ENCODE measurements around the gene LMF1.
A peak's percentile ranks its signal among the peaks of the same experiment; 100 is the strongest.

LMF1 gene

DNA sequence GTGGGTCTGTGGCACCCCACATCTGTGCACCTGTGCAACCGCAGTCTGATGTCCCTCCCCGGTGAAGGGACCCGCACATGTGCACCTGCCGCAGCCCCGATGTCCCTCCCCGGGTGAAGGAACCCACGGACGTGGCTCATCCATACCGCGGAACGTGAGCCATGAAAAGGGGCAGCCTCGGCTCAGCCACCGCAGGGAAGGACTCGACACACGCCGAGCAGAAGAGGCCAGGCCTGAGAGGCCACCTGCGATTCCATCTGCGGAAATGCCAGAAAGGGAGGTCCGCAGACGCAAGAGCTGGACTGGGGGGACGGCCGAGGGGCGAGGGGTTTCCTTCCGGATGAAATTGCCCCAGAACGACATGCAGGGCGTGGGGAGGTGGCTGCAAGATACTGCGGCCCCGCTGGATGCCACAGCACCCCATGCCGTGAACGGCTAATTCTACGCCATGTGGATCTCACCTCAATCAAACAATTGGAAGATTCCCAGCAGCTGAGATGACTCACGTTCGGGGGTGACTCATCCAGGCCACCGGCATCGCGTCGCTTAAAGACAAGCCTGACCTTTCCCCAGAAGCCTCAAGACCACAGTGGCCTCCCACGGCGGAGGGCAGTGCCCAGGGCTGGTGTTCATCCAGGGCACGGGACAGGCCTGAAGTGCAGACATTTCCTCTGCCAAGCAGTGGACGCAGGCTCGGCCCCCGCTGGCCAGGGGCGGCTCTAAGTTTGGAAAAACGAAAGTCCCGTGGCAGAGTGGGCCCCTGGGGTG, 31.8 kb upstream of the LMF1 start:
- peak; percentile 55 for DNase-seq

DNA sequence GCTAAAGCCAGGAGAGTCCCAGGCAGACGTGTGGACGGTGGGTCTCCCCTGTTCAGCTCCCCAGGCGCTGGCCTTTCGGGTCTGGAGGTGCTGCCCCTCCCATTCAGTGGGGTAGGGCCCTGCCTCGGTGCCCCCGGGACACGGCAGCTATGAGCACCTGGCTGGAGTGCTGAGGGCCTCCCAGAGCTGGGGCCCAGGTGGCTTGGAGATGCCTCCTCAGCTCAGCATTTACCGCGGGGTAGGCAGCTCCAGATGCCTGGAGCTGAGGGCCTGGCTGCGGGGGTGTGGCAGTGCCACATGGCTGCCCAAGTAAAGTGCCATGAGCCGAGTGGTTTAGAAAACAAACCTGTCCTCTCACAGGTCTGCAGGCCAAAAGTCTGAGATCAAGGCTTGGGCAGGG, 30.3 kb upstream of the LMF1 start:
- no peak for DNase-seq

DNA sequence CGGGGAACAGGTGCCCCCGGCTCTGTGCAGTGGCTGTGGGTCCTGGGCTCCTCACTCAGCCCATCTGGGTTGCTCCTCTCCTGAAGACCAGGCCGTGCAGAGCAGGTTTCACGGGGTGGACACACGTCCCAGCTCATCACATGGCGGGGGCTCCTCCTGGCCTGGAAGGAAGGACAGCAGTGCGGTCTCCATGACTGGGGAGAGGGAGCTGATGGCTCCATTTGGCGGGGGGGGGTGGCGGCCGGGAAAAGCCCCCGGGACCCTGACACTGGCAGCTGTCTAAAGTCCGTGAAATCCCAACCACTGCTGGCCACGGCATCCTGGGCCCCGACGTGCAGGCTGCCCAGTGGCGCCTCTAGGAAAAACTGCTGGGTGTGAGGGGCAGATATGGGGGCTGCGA, 29.8 kb upstream of the LMF1 start:
- DNase-seq: no peak

- no peak for DNase-seq
These were observed 28.9 kb upstream of the LMF1 start for GRCh38 chr16:999677-1000076.

- no peak for DNase-seq
These were observed 27.8 kb upstream of the LMF1 start for GRCh38 chr16:998615-999014.

DNA sequence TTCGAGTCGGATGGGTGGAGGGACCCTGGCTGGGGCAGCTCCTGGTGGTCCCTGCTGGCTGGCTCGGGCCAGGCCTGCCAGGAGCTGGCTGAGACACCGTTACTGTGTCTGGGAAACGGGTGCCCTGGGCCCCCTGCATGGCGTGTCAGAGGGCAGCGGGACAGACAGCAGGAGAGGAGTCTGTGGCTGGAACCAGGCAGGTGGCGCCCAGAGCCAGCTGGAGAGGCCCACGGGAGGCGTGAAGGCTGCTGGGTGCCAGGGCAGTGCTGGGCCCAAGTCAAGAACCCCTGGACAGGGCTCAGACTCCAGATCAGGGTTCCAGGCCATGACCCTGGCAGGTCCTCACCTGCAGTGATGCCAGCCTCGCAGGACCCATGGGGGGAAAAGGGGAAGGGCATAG, 27.4 kb upstream of the LMF1 start:
- no peak for DNase-seq

- peak; percentile 56 for DNase-seq
These were observed 26.8 kb upstream of the LMF1 start for GRCh38 chr16:997440-998051.

- no peak for DNase-seq
These were observed 25.9 kb upstream of the LMF1 start for GRCh38 chr16:996681-997080.

GRCh38 chr16:995783-996182, 25.0 kb upstream of the LMF1 start:
- no peak for DNase-seq

- no peak for DNase-seq
These were observed 24.3 kb upstream of the LMF1 start for GRCh38 chr16:995087-995486.

GRCh38 chr16:993731-994130, 22.9 kb upstream of the LMF1 start:
- DNase-seq: no peak

GRCh38 chr16:991773-992172, 21.0 kb upstream of the LMF1 start:
- no peak for DNase-seq

DNA sequence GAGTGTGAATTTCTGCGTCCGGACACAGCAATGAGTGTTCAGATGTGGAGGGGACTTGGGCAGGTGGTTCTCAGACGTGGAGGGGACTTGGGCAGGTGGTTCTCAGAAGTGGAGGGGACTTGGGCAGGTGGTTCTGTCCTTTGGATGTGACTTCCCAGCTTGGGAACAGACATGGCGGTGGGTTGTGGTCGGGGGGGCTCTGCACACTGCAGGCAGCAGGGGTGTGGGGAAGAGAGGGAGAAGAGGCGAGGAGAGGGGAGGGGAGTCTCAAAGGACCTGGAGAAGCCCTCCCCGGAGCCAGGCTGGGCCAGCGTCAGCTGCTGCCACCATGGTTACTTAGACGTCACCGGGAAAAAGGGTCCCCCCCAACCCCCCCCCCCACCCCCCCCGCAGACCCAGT, 20.6 kb upstream of the LMF1 start:
- DNase-seq: no peak

GRCh38 chr16:990516-991291, 19.9 kb upstream of the LMF1 start:
- DNase-seq: no peak

- no peak for DNase-seq
These were observed 18.6 kb upstream of the LMF1 start for GRCh38 chr16:989354-989814.

DNA sequence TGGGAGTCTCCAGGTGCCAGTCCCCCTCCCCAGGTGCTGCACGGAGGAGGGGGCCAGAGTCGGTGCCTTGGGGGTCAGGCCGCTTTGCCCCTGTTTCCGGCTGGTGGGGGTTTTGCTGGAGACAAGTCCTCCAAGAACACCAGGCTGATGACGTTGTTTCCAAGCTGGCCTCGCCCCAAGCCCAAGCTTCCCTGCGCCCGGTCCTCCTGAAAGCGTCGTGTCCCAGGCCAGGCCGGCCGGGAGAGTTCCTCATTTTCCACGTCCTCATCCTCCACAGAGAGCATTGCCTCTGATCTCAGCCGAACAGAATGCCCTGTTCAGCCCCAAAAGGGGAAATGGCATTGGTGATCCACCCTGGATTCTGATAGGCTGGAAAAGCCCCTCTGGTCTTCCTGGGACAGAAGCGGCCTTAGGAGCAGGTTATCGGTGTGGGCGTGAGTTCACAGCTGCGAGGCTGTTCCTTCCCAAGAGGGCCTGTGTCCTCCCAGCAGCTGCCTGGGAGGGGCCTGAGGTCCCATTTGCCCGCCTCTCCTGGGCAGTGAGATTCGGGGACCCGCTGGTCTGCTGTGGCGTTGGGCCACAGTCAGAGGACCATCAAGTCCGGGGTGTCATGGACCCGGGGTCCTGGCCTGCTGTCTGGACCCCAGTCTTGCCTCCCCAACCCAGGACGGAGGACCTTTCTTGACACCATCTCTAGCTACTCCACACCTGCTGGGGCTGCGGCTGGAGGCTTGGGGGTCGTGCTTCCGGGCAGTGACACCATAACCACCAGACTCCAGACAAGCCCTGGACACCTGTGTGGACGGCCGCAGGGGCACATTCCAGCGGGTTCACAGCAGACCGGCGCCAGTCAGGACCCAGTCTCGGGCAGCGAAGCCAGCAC, 17.9 kb upstream of the LMF1 start:
- no peak for DNase-seq

DNA sequence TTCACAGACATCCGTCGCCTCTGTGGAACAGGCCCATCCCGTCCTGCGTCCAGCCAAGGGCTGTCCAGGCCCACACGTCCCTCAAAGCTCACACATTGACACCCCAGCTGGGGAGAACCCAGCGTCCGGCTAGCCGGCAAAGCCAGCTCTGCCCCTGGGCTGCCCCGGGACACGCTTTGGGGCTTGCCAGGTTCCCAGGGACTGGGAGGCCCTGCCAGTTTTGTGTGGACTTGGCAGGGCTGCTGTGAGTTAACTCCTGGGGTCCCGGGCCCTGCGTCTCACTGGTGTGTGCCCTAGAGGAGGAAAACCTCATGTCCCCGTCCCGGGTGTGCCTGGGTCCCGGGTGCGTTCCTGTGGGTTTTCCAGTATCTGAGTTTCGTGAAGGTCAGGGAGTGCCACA, 17.1 kb upstream of the LMF1 start:
- no peak for DNase-seq

DNA sequence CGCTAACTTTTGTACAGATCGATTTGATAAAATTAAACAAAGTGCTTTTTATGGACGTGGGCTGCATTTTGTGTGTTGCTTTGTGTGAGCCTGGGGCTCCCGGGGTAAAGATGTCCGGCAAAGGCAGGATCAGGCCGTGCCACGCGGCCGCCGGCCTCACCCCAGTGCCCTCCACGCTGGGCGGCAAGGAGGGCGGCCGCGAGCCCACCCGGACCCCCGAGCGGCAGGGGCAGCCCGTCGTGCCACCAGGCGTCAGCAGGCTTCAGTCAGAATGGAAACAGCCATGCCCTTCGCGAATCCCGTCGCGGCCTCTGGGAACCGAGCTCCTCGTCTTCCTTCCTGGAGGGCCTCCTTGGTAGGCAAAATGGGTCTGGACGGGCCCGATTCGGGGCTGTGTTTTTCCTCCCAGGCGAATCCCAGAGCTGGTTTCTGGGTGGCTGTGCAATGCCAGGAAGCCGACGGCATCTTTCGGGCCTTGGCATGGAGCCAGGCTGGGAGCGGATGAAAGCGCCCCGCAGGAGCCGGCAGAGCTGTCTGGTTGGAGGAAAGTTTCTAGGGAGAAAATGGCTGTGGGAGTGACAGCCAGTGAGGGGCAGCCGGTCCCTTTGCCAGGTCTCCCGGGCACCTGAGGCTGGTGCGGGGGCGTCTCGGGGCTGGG, 16.3 kb upstream of the LMF1 start:
- no peak for DNase-seq

DNA sequence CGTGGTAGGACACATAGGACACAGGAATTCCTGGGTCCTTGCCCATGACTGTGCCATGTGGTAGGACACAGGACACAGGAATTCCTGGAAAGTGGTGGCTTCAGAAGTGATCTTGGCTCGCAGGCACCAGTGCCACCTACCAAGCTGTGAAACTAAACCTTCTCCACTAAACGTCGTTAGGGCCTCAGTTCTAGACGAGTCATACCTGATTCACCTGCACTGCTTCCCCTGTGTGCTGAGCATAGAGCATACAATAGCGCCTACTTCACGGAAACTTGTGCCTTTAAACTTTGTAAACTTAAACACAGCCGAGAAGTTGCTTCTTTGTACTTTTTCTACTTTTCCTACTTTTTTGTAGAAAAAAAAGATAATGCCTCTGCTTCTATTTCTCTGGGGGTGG, 15.6 kb upstream of the LMF1 start:
- no peak for DNase-seq

DNA sequence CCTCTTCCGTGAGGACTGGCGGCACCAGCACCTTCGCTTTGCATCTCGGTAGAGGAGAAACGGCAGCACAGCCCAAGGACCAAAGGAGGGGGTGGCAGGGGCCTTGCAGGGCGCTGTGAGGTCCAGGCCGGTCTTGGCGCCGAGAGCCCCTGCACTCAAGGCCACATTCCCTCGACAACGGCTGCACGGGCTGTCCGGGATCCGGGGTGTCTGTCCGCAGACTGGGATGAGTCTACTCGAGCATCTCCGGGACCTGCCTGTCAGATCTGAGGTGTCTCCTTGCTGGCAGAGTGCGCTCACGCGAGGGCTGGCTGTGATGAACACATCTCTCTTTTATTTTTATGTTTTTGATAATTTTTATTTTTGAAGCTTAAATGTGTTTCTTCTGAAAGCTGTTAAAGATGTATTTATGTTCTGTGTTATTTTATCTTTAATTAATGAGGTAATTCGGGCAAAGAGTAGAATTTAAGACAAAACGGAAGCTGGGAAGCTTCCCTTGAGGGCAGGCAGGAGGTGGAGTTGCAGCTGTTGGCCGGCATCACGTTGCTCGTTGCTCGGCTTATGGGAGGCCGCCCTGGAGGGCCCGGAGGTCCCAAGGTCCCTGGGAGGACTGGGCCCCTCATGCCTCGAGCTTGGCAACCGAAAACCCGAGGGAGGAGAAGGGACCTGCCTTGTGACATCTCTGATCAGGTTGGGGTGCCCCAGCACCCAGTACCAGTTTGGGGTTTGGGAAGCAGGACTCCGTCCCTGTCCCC, 15.0 kb upstream of the LMF1 start:
- no peak for DNase-seq

Data from activated CD4-positive, alpha-beta T cell treated with anti-CD3 and anti-CD28 coated beads for 1 hour (primary cell).